HEK293 (cell line): ENCODE results near the gene ATXN10.

Source experiments
- CTCF ChIP-seq: fragments of 450-650 bp; formaldehyde crosslinking; IDR thresholded peaks from 2 replicates; pipeline ENCODE4 v1.5.1; 2016; ENCODE audit warnings: missing biosample characterization, missing genetic modification characterization
- KLF9 ChIP-seq: fragments of 450-650 bp; formaldehyde crosslinking; IDR thresholded peaks from 2 replicates; pipeline ENCODE4 v1.5.1; 2016; ENCODE audit warnings: missing biosample characterization, missing genetic modification characterization, low read depth
- RBAK ChIP-seq: fragments of 450-650 bp; formaldehyde crosslinking; IDR thresholded peaks from 2 replicates; pipeline ENCODE4 v1.5.1; 2016; ENCODE audit warnings: missing biosample characterization, missing genetic modification characterization
- REPIN1 ChIP-seq: fragments of 450-650 bp; formaldehyde crosslinking; IDR thresholded peaks from 2 replicates; pipeline ENCODE4 v1.5.1; 2017; ENCODE audit warnings: missing biosample characterization, missing genetic modification characterization, low read depth
- REST ChIP-seq: fragments of 450-650 bp; formaldehyde crosslinking; IDR thresholded peaks from 2 replicates; pipeline ENCODE4 v1.5.1; 2016; ENCODE audit warnings: missing biosample characterization, missing genetic modification characterization
- TCF7L2 ChIP-seq: IDR thresholded peaks from 2 replicates; pipeline ENCODE4 v1.6.1; 2011; ENCODE audit warnings: low read depth, mild to moderate bottlenecking, inconsistent platforms, low read length, moderate library complexity, borderline replicate concordance
- ZBTB48 ChIP-seq: fragments of 450-650 bp; formaldehyde crosslinking; IDR thresholded peaks from 2 replicates; pipeline ENCODE4 v1.5.1; 2016; ENCODE audit warnings: missing biosample characterization, missing genetic modification characterization
- ZNF16 ChIP-seq: fragments of 450-650 bp; formaldehyde crosslinking; IDR thresholded peaks from 2 replicates; pipeline ENCODE4 v1.5.1; 2016; ENCODE audit warnings: low read depth, missing biosample characterization, missing genetic modification characterization
- ZNF175 ChIP-seq: fragments of 450-650 bp; formaldehyde crosslinking; IDR thresholded peaks from 2 replicates; pipeline ENCODE4 v1.5.1; 2016; ENCODE audit warnings: missing biosample characterization, missing genetic modification characterization
- ZNF362 ChIP-seq: fragments of 450-650 bp; formaldehyde crosslinking; IDR thresholded peaks from 2 replicates; pipeline ENCODE4 v1.5.1; 2016; ENCODE audit warnings: missing biosample characterization, missing genetic modification characterization
- ZNF398 ChIP-seq: fragments of 450-650 bp; formaldehyde crosslinking; IDR thresholded peaks from 2 replicates; pipeline ENCODE4 v1.5.1; 2017; ENCODE audit warnings: missing biosample characterization, missing genetic modification characterization
- ZNF76 ChIP-seq: fragments of 450-650 bp; formaldehyde crosslinking; IDR thresholded peaks from 2 replicates; pipeline ENCODE4; 2016; ENCODE audit warnings: low read depth, missing biosample characterization, missing genetic modification characterization, borderline replicate concordance

GRCh38 chr22:45855961-45856360, 184.3 kb downstream of the ATXN10 start:
- no peak for TF ChIP-seq CTCF (tag by site-specific recombination)
- no peak for TF ChIP-seq REPIN1 (tag by site-specific recombination)
- TF ChIP-seq ZNF398 (tag by site-specific recombination) = no peak
- TF ChIP-seq RBAK (tag by site-specific recombination) = no peak
- TF ChIP-seq ZNF76 (tag by site-specific recombination) = no peak
- no peak for TF ChIP-seq ZNF362 (tag by site-specific recombination)
- no peak for TF ChIP-seq TCF7L2
- no peak for TF ChIP-seq ZNF175
- TF ChIP-seq REST (tag by site-specific recombination) = no peak
- TF ChIP-seq ZNF16 (tag by site-specific recombination) = no peak
- no peak for TF ChIP-seq KLF9
- TF ChIP-seq ZBTB48 (tag by site-specific recombination) = no peak
